Esophagus squamous epithelium (tissue), 4 donors: ENCODE data around the gene HSPA12A.

Experiments used
- CTCF ChIP-seq, 6 experiments: fragments of 450-650 bp in 4 of 6; fragments of 200-600 bp in 2 of 6; sonication (generic) in 2 of 6; IDR thresholded peaks; one replicate each; pipeline ENCODE4 v1.5.1; 2016 to 2019; ENCODE audit warnings: antibody characterized with exemption in 6 of 6, mild to moderate bottlenecking in 4 of 6, moderate library complexity in 4 of 6
- POLR2A ChIP-seq, 4 donors: fragments of 450-650 bp; IDR thresholded peaks; one replicate each; pipeline ENCODE4 v1.6.1; 2017; ENCODE audit warnings: antibody characterized with exemption in 4 of 4, mild to moderate bottlenecking in 4 of 4, moderate library complexity in 3 of 4

DNA sequence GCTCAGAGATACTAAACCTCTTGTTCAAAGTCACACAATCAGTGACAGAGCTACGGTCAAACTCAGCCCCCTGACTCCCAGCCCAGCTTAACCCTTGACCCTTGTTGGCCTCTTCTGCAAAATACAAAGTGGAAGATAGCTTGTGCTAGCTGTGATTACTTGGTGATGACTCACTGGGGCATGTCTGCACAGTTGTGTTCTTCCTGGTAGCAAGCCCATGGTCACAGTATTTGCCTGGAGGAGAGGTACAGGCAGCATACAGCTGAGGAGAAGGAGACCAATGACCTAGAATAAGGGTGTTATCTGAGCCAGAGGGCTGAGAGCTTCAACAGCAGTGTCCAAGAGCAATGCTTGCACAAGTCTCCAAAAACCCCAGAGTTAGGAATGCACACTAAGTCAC is 5.7 kb upstream of the HSPA12A start:
- TF ChIP-seq CTCF (IDR thresholded peaks at IDR 0.05) (no peak), POLR2A (IDR thresholded peaks at IDR 0.05) (no peak)
